HG02759 (cell line): Measurements from ENCODE around the gene KIF1A.

ENCODE experiments used
- ATAC-seq: cut with Tn5 transposase; IDR thresholded peaks from one replicate; pipeline ENCODE4 v1.9.1; 2021; ENCODE audit warnings: mild to moderate bottlenecking, moderate library complexity; ENCODE audit not compliant: unreplicated experiment

Gene KIF1A

GRCh38 chr2:240722376-240722775, 97.6 kb downstream of the KIF1A start:
- ATAC-seq: no peak

DNA sequence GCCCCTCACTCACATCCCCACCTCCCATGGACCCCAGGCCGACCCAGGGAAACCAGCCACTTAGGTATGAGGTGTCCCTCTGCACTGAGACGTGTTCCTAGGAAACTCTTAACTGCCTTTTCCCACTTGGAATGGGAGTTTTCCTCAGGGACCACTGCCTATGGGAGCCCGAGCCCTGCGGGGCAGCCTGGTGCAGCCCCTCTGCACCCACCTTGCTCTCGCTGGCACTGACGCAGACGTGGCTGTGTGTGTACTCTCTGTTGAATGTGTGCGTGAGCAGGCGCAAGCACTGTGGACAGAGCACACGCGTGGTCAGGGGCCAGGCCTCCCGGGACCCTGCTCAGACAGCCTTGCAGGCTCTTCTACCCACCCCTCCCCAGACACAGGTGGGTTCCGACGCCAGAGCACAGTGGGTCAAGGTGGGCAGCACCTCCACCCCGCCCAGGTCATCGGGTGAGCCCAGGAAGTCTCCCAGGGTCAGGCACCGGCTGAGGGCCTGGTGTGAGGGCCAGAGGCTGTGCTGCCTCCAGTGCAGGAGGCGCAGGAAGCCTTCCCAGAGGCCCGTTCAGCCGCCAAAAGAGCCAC, 98.3 kb downstream of the KIF1A start:
- no peak for ATAC-seq

DNA sequence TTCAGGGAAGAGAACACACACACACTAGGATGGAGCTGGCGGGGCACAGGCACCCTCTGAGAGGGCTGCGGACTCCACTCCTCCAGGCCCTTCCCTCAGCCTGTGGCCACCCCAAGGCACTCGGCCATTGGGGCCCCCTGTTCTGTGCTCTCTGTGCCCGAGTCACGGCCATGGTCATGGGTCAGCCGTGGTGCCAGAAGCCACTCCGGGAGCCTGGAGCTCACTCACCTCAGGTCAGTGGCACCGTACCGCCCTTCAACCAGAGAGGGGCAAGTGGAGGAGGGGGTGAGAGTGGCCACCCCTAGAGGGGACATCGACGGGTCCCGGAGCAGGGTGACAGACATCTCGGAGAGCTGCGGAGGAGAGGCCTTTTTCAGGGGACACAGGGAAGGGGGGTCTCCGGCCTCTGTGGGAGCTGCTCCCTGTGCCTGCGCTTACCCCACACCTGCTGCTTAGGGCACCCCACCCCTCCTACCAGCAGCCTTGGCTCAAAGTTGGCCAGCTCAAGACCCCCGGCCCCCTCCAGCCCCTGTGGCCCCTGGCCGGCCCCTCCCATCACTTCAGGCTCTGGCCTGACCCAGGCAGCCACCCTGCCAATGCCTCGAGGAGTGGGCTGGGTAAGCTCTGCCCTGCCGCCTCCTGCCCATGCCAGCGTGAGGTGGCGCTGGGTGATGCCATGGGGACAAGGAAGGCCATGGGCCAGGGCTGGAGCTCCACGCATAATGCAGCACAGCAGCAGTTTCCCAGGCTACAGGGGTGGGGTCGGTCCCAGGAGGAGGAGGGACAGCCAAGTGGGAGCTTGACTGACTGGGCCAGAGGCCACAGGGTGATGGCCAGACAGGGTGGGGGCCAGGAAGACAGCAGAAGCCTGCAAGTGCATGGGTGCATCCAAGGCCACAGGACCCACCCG, 99.1 kb downstream of the KIF1A start:
- ATAC-seq: no peak

GRCh38 chr2:240719676-240720545, 100.1 kb downstream of the KIF1A start:
- ATAC-seq: no peak

- no peak for ATAC-seq
These were observed 101.0 kb downstream of the KIF1A start for GRCh38 chr2:240718896-240719490.

DNA sequence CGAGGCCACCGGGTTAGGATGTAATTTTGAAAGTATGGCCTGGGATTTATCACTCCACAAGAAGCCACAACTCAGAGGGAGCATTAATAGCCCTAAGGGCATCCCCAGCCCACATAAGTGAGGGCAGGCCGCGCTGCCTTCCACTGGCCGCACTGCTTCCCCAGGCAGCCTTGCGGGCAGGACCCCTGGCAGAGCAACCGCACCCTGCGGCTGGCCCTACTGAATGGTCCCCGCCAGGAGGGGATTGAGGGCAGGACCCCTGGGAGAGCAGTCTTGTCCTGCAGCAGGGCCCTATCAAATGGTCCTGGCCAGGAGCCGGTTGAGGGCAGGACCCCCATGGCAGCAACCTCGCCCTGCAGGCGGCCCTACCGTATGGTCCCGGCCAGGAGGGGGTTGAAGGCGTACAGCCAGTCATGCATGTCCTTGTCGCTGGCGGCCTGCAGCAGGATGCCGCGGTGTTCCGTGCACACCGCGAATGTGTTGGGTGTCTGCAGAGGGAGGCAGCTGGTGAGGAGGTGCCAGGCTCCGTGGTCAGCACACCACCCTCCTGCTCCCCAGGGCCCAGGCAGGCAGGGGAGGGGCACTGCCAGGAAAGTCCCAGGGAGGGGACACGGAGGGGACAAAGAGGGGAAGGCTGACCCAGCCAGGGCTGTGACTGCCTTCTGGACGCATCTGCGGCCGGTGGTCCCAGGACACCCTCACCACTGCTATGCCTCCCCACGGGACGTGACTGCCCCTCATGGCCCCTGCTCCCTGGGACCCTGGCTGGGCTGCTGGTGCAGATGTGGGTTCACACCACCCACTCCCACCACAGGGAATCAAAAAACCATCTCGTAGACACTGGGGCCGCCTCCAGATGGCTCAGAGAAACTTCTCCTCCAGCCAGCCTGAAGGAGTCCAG, 102.1 kb downstream of the KIF1A start:
- ATAC-seq: no peak

- no peak for ATAC-seq
These were observed 102.8 kb downstream of the KIF1A start for GRCh38 chr2:240717181-240717641.

DNA sequence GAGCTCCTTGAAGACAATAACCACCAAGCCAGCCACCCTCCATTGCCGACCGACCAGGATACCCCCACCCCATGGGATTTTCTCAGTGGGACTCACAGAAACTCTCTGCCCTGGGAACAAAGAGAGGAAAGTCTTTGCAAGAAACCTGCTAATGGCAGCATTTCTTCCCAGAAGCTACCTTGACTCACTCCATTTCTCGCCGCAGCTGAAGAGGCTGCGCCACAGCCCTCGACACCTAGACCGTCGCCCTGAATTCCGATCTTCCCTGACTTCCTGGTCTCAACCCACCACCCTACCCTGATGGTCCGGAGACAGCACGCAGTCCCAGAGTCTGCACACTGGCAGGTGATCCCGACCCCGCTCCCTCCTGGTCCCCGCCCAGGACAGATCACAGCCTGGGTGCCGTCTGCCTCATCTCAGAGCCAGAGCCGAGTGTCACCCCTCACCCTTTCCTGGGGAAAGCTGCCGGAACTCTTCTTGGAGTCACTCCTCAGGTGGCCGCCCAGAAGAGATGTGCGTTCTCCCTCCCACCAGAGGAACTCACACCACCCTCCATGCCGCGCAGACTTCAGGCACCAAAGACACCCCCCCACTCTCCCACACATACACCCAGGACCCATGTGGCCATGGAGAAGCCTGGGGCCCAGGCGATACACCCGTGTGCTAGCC, 103.8 kb downstream of the KIF1A start:
- no peak for ATAC-seq

GRCh38 chr2:240714747-240715725, 105.0 kb downstream of the KIF1A start:
- no peak for ATAC-seq

DNA sequence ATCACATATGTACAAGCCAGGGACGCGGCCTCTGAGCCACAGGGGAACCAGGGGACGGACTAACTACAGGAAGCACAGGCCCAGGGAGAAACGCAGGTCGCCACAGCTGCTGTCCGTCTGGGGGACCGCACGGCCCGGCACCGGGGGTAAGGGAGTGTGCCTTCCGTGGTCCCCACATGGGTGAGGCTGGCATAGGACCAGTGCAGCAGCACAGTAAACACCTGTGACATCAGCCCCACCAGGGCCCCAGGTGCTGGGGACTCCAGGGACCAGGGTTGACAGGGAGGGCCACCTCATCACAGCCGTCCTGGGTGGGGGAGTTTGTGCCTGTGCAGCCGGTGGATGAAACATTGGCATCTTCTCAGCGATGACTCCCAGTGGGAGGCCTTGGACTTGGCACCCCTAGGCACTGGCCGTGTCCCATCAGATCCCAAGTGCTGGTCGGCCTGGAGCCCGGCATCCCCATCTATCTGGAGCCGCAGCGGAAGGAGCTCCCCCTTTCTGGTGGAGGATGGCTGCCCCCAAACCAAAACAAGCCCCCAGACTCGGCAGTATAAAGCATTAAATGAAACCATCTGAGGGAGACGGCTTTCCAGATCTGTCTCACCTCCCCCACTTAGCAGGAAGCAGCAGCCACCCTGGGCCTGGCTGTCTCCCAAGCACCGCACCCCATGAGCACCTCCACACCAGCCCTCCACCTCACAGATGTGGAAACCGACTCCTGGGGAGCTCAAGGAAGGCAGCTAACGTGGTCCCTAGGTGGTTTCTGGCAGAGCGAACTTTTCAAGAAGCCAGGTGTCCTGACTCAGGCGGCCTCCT, 105.9 kb downstream of the KIF1A start:
- ATAC-seq: no peak

GRCh38 chr2:240713071-240713927, 106.7 kb downstream of the KIF1A start:
- ATAC-seq: no peak

DNA sequence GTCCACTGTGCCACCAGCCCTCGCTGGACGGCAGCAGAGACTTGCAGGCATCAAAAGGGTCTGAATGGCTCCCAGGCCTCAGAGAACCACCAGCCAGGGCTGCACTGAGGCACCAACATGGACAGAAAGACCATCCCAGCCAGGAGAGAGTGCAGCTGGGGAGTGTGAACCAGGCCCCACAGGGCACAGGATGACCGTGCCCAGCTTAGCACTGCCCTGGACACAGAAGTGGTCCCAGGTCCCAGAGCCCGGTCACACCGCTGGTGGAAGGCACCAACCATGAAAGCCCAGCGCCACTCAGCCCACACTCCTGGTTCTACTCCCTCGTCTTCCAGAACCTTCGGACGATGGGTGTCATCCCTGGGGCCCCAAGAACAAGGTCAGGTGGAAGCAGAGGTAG, 107.9 kb downstream of the KIF1A start:
- no peak for ATAC-seq

- ATAC-seq: no peak
These were observed 108.3 kb downstream of the KIF1A start for GRCh38 chr2:240711701-240712100.

- ATAC-seq: no peak
These were observed 108.7 kb downstream of the KIF1A start for GRCh38 chr2:240711296-240711695.

DNA sequence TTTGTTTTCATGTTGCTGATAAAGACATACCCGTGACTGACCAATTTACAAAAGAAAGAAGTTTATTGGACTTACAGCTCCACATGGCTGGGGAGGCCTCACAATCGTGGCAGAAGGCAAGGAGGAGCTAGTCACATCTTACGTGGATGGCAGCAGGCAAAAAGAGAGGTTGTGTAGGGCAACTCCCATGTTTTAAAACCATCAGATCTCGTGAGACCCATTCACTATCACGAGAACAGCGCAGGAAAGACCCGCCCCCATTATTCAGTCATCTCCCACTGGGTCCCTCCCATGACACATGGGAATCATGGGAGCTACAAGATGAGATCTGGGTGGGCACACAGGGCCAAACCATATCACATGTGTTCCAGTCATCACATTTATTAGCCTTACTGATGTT, 111.6 kb downstream of the KIF1A start:
- ATAC-seq: no peak

DNA sequence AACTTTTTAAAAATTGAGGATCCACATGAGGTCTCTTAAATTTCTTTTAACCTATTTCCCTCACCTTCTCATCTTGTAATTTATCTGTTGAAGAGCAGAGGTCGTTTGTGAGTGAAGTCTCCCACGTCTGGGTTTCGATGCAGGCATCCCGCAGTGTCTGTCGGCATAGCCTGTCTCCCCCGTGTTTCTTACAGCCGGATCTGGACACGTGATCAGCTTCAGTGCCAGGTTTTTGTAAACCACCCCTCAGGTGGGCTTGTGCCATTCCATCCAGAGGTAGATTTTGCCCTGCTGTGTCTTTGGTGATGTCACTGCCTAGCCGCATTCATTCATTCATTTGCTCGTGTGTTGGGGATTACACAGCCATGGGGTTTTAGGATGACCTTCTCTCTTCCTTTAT, 112.2 kb downstream of the KIF1A start:
- no peak for ATAC-seq
